HEK293T (cell line): ENCODE data around the gene C1QTNF8.

Experiments
- CTBP1 ChIP-seq: fragments of 450-650 bp; IDR thresholded peaks from 2 replicates; pipeline ENCODE4 v1.6.1; 2016; ENCODE audit warnings: borderline replicate concordance
- ELF4 ChIP-seq: fragments of 450-650 bp; IDR thresholded peaks from 2 replicates; pipeline ENCODE4 v1.6.1; 2017; ENCODE audit warnings: antibody characterized with exemption
- FOXA1 ChIP-seq: fragments of 450-650 bp; IDR thresholded peaks from 2 replicates; pipeline ENCODE4 v1.6.1; 2016; ENCODE audit warnings: mild to moderate bottlenecking
- FOXM1 ChIP-seq: fragments of 450-650 bp; IDR thresholded peaks from 2 replicates; pipeline ENCODE4 v1.6.1; 2017; ENCODE audit warnings: mild to moderate bottlenecking, borderline replicate concordance
- HDGF ChIP-seq: fragments of 450-650 bp; IDR thresholded peaks from 2 replicates; pipeline ENCODE4 v1.6.1; 2017; ENCODE audit warnings: antibody characterized with exemption, borderline replicate concordance
- L3MBTL2 ChIP-seq: fragments of 450-650 bp; conservative IDR thresholded peaks from 2 replicates; pipeline ENCODE4 v1.6.1; 2016; ENCODE audit warnings: mild to moderate bottlenecking
- LEF1 ChIP-seq: fragments of 450-650 bp; IDR thresholded peaks from 2 replicates; pipeline ENCODE4 v1.6.1; 2017; ENCODE audit warnings: mild to moderate bottlenecking, borderline replicate concordance
- SP1 ChIP-seq: fragments of 450-650 bp; IDR thresholded peaks from 2 replicates; pipeline ENCODE4 v1.6.1; 2017
- SUZ12 ChIP-seq: fragments of 450-650 bp; IDR thresholded peaks from 2 replicates; pipeline ENCODE4 v1.6.1; 2016; ENCODE audit warnings: mild to moderate bottlenecking

- TF ChIP-seq SP1 (no peak), FOXA1 (no peak), FOXM1 (no peak), CTBP1 (no peak), SUZ12 (no peak), LEF1 (no peak), L3MBTL2 (no peak), HDGF (no peak), ELF4 (no peak)
Observed at GRCh38 chr16:1141716-1142115, 45.7 kb upstream of the C1QTNF8 start.
